Measurements from ENCODE around the gene TMC8. TPM values are rescaled to one million over a fixed set of nuclear protein-coding genes. Genes with fewer than 3 reads are reported as not detected.

Gene TMC8
- total and polyA plus RNA-seq, 2 experiments from 2014 or later = 1.2 to 1.3 TPM

GRCh38 chr17:78140169-78141051 lies 9.8 kb downstream of the TMC8 start:
- Mint-ChIP-seq H3K36me3 (ENCODE audit: low read depth) (no peaks in the 10 kb centered on the region), H3K27me3 (ENCODE audit: insufficient read depth, low read depth, poor library complexity) (peaks cover 6% of the 10 kb centered on the region), H3K9me3 (no peaks in the 10 kb centered on the region), H3K4me3 (peak overlapping the region; percentile 40), H3K27ac (no peak overlapping the region), H3K4me1 (peaks cover 7% of the 10 kb centered on the region; the same call in 2 of the 3 replicates)
- Histone ChIP-seq H3K36me3 (ENCODE audit: insufficient read depth) (no peaks in the 10 kb centered on the region), H3F3A (replicated peaks; ENCODE audit: low read depth) (0 out of 2 replicates have a peak, but pooled peaks cover 8% of the 10 kb centered on the region), H3K4me1 (ENCODE audit: insufficient read depth) (peaks cover 5% of the 10 kb centered on the region; the same call in 1 of the 2 replicates), H3K27ac (ENCODE audit: low read depth) (no peak overlapping the region), H3K4me2 (peak overlapping the region; percentile 86), H2AFZ (peak overlapping the region; percentile 97), H3K9me2 (ENCODE audit: insufficient read depth) (no peaks in the 10 kb centered on the region), H3K4me3 (peak overlapping the region; percentile 53), H3K79me2 (replicated peaks; ENCODE audit: insufficient read depth) (no peaks in the 10 kb centered on the region), H4K20me1 (replicated peaks; ENCODE audit: insufficient read depth) (no peaks in the 10 kb centered on the region), H3K27me3 (ENCODE audit: insufficient read depth) (0 out of 2 replicates have a peak, but pooled peaks cover 3% of the 10 kb centered on the region)
- no peak for TF ChIP-seq ZNF114 (CRISPR knock-in tag; IDR thresholded peaks at IDR 0.05)
- TF ChIP-seq POLR2AphosphoS5 (IDR thresholded peaks at IDR 0.05; ENCODE audit: low read depth) = peak; percentile 73; the same call in 1 of the 2 replicates
- no peak for TF ChIP-seq EZH2phosphoT487 (IDR thresholded peaks at IDR 0.05; ENCODE audit: unreplicated experiment)
- TF ChIP-seq STAT1 (IDR thresholded peaks at IDR 0.05; ENCODE audit: unreplicated experiment) = peak; percentile 55
- DNase-seq (ENCODE audit: low spot score) (peak; percentile 100), ATAC-seq (peak; percentile 82)

GRCh38 chr17:78141437-78142118 lies 11.0 kb downstream of the TMC8 start:
- DNase-seq (ENCODE audit: low spot score) (no peak), ATAC-seq (no peak)
- Mint-ChIP-seq H3K4me3 (no peak overlapping the region), H3K9me3 (no peaks in the 10 kb centered on the region), H3K27ac (no peak overlapping the region), H3K27me3 (ENCODE audit: insufficient read depth, low read depth, poor library complexity) (peaks cover 6% of the 10 kb centered on the region), H3K36me3 (ENCODE audit: low read depth) (no peaks in the 10 kb centered on the region), H3K4me1 (peaks cover 7% of the 10 kb centered on the region; the same call in 2 of the 3 replicates)
- Histone ChIP-seq H3K27ac (ENCODE audit: low read depth) (no peak overlapping the region), H4K20me1 (replicated peaks; ENCODE audit: insufficient read depth) (no peaks in the 10 kb centered on the region), H3K36me3 (ENCODE audit: insufficient read depth) (no peaks in the 10 kb centered on the region), H3K9me2 (ENCODE audit: insufficient read depth) (no peaks in the 10 kb centered on the region), H3K79me2 (replicated peaks; ENCODE audit: insufficient read depth) (no peaks in the 10 kb centered on the region), H3K4me2 (no peak overlapping the region), H2AFZ (no peak overlapping the region), H3K4me1 (ENCODE audit: insufficient read depth) (peaks cover 5% of the 10 kb centered on the region; the same call in 1 of the 2 replicates), H3F3A (replicated peaks; ENCODE audit: low read depth) (0 out of 2 replicates have a peak, but pooled peaks cover 8% of the 10 kb centered on the region), H3K27me3 (ENCODE audit: insufficient read depth) (0 out of 2 replicates have a peak, but pooled peaks cover 3% of the 10 kb centered on the region), H3K4me3 (no peak overlapping the region)
- TF ChIP-seq EZH2 (IDR thresholded peaks at IDR 0.05; ENCODE audit: low read depth, unreplicated experiment) = no peak
- no peak for TF ChIP-seq POLR2AphosphoS5 (IDR thresholded peaks at IDR 0.05; ENCODE audit: low read depth)
- no peak for TF ChIP-seq ETS1 (IDR thresholded peaks at IDR 0.05)
- TF ChIP-seq JUNB (IDR thresholded peaks at IDR 0.05; ENCODE audit: unreplicated experiment) = no peak
- TF ChIP-seq EZH2phosphoT487 (IDR thresholded peaks at IDR 0.05; ENCODE audit: unreplicated experiment) = no peak
- TF ChIP-seq CREB1 (CRISPR knock-in tag; IDR thresholded peaks at IDR 0.05; ENCODE audit: low read depth) = no peak
- TF ChIP-seq ZNF462 (CRISPR knock-in tag; IDR thresholded peaks at IDR 0.05) = no peak
- no peak for TF ChIP-seq CTCF (conservative IDR thresholded peaks at IDR 0.05; ENCODE audit: low read depth in 2 of 2)

Measured in GM23338 (cell line).